ENCODE measurements around the gene STXBP6. TPM values are rescaled to one million over a fixed set of nuclear protein-coding genes. Genes with fewer than 3 reads are reported as not detected.

The STXBP6 gene
- polyA plus RNA-seq, 1 donor from 2014 or later = not detected

DNA sequence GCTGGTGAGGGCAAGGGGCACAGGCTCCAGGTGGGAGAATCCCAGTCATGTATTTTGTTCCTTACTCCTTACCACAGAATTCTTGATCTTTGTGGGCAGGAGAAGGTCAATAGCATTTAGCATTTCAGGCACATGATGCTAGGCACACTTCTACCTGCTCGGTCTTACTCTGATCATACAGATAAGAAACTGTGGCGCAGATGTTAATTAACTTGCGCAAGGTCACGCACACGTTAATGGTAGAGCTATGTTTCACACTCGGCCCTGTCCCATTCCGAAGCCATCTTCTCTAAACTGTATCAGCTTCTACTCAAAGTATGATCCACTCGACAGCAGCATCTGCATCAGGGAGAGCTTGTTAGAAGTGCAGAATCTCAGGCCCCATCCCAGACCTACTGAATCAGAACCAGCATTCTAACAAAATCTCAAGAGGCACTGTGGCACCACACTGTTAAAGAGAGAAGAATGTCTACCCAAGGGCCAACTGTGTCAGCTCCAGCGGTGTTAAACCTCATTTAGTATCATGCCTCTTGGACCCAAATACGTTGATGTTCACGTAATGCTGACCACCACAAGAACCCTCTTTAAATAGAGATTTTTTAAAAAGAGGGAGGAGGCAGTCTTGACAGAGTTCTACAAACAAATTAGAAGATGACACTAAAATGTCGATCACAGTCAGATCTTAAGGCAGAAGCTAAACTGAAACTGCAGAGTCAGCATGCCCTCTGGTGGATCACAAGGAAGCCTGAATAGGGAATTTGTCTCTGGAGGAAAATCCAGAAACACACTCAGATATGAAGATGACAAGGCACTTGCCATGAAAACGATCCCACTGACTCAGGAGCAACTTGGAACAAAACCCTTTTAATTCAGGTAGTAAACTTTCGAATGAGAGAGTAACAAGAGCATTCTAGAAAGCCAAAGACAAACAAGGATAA, 7.3 kb downstream of the STXBP6 start:
- no peak overlapping the region for H3K27ac Mint-ChIP-seq

DNA sequence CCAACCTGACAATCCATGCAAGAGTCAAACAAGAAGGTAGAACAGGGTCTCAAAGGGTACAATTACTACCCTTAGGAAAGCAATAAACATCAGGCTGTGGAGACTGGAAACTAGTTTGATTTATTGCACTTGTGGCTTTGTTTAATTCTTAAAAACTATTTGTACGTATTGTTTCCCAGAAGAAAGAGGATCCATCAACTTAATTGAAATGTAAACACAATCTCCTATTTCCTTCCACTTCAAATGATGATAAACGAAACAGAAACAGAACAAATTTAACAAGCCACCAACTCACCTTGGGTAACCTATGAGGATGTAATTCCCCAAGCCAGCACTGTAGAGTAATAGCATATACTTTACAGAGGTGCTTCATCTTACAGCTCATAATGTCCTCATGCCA, 8.0 kb downstream of the STXBP6 start:
- peaks cover 3 to 5% (median 3%) of the 10 kb centered on the region in 3 donors for H3K9me3 Mint-ChIP-seq
- H3K27ac Mint-ChIP-seq = no peak overlapping the region

More for the DNA sequence above, 7.3 kb downstream of the STXBP6 start:
- Mint-ChIP-seq H3K27me3 (peaks cover 5% of the 10 kb centered on the region), H3K36me3 (no peaks in the 10 kb centered on the region), H3K4me1 (no peaks in the 10 kb centered on the region), H3K9me3 (peaks cover 3 to 5% (median 3%) of the 10 kb centered on the region in 3 donors), H3K4me3 (no peak overlapping the region)

DNA sequence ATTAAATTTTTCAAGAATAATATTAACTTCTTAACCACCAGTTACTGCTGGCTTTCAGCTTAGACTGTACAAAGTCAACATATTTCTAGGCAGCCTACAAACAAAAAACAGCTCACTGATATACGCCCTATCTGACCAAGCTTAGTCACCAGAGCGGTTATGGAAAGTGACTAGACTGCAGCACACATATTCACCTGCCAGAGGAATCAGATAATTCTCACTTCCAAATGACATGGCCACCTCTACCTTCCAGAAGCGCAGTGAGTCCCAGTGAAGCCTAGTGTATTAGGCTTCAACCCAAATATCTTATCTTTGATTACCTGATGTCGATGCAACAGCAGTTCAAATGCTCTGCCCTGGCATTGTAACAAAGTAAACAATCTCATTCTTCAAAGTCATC, 8.5 kb downstream of the STXBP6 start:
- Mint-ChIP-seq H3K27ac (no peak overlapping the region), H3K9me3 (peaks cover 3 to 5% (median 3%) of the 10 kb centered on the region in 3 donors), H3K4me3 (no peak overlapping the region), H3K36me3 (no peaks in the 10 kb centered on the region), H3K4me1 (no peaks in the 10 kb centered on the region), H3K27me3 (peaks cover 3% of the 10 kb centered on the region)

More for the DNA sequence above, 8.0 kb downstream of the STXBP6 start:
- Mint-ChIP-seq H3K4me1 (no peaks in the 10 kb centered on the region), H3K27me3 (peaks cover 4% of the 10 kb centered on the region), H3K36me3 (no peaks in the 10 kb centered on the region), H3K4me3 (no peak overlapping the region)

DNA sequence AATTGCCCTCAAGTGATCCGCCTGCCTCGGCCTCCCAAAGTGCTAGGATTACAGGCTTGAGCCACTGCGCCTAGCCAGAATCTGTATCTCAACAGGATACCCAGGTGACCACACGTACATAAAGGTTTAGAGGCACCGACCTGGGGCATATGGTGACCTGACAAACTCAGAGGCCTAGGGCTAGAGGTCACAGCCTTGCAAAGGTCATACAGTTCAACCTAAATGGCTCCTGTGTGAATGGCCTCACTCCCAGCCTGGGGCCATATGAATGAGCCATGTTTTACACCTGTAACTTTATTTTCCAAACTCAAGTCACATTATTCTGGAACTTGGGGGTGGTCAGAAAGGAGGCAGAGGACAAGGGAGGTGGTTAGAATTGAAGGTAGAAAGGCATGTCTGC, 10.0 kb downstream of the STXBP6 start:
- peaks cover 2% of the 10 kb centered on the region for H3K27me3 Mint-ChIP-seq
- H3K4me3 Mint-ChIP-seq = no peak overlapping the region
- peaks cover 3 to 5% (median 3%) of the 10 kb centered on the region in 3 donors for H3K9me3 Mint-ChIP-seq
- H3K36me3 Mint-ChIP-seq = no peaks in the 10 kb centered on the region
- no peak overlapping the region for H3K27ac Mint-ChIP-seq
- H3K4me1 Mint-ChIP-seq = no peaks in the 10 kb centered on the region

DNA sequence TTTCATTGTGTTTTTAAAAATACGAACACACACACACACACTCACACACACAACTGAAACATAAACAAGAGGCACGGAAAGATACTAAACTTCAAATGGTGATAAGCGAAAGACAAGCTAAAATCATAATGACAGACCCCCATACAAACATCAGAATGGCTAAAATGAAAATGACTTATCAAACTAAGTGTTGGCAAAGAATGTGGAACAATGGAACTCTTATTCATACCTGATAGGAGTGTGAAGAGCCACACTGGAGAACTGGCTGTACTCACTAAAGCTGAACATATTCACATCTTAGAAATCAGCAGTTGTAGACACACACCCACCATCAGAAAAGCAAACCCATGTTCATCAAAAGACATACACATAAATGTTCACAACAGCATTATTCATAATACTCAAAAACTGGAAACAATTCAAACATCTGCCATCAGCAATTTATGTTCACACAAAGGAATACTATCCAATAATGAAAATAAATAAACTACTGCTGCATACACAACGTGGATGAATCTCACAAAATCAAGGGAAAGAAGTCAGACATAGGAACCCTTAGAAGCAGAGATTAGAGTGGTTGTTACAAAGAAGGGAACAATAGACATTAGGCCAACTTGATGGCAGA, 11.8 kb downstream of the STXBP6 start:
- no peaks in the 10 kb centered on the region for H3K4me1 Mint-ChIP-seq
- H3K36me3 Mint-ChIP-seq = no peaks in the 10 kb centered on the region
- H3K27me3 Mint-ChIP-seq = no peaks in the 10 kb centered on the region
- no peak overlapping the region for H3K27ac Mint-ChIP-seq
- no peak overlapping the region for H3K4me3 Mint-ChIP-seq
- H3K9me3 Mint-ChIP-seq = peaks cover 3 to 5% (median 3%) of the 10 kb centered on the region in 3 donors

DNA sequence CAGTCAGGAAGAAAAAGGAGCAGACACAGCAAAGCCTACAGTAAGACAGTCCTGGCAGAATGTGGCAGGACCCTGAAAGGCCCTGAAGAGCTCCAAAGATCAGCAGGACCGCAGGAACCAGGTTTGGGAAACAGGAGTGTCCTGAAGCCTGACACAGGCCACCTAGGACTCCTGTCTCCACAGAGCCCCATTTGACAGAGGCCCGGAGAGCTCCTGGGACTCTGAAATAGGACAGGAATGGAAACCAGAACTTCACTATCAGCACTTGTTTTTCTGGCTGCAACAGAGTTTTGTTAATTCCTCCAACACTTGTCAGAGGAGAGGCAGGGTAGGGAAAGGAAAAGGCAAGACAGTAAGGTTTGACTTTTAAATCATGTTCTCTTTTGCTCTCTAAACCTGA, 12.9 kb downstream of the STXBP6 start:
- H3K36me3 Mint-ChIP-seq = no peaks in the 10 kb centered on the region
- peaks cover 3 to 5% (median 3%) of the 10 kb centered on the region in 3 donors for H3K9me3 Mint-ChIP-seq
- no peak overlapping the region for H3K27ac Mint-ChIP-seq
- no peak overlapping the region for H3K4me3 Mint-ChIP-seq
- H3K27me3 Mint-ChIP-seq = no peaks in the 10 kb centered on the region
- H3K4me1 Mint-ChIP-seq = no peaks in the 10 kb centered on the region

DNA sequence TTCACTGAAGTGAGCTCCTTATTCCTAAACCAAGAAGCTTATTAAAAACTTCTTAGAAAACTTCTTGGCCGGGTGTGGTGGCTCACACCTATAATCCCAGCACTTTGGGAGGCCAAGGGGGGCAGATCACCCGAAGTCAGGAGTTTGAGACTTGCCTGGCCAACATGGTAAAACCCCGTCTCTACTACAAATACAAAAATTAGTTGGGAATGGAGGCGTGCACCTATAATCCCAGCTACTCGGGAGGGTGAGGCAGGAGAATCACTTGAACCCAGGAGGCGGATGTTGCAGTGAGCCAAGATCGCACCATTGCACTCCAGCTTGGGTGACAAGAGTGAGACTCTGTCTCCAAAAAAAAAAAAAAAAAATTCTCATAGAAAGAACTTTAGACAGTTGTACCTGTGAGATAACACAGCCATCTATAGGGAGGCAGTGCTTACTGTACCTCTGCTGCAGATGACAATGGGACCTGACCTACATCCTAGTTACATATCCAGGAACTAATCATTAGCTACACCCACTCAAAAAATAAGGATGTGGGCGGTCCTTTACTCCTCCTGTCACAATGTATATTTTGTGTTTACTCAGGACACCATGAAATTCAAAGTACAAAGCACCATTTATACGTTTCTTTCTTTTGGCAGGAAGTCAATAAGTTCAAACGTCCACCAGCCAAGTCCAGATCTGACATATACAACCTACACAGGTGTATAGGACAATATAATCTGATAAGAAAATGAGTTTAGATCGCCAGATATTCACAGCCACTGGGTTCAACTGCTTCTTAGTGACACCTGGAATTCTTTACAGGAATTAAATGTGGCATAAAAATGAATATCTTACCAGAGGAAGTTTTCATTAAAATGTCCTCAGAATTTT, 14.9 kb downstream of the STXBP6 start:
- H3K4me1 Mint-ChIP-seq = no peaks in the 10 kb centered on the region
- H3K4me3 Mint-ChIP-seq = no peak overlapping the region
- H3K9me3 Mint-ChIP-seq = peaks cover 3 to 5% (median 3%) of the 10 kb centered on the region in 3 donors
- H3K27me3 Mint-ChIP-seq = no peaks in the 10 kb centered on the region
- peaks cover 2% of the 10 kb centered on the region for H3K36me3 Mint-ChIP-seq
- H3K27ac Mint-ChIP-seq = no peak overlapping the region

DNA sequence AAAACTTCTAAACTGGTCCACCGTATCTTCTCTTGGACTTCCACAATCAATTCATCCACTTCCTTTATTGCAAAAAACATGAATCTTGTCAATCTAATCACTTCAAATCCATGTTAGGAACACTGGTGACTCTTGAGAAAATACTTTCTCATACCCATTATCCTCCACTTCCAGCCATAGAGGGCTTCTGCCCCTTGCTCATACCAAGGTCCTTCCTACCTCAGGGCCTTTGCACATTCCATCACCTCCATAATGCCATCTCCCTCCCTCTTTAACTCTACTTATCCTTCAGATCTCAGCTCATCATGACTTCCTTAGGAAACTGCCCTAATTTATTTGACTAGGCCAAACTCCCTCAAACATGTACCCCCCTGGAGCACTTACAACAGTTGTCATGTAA, 16.6 kb downstream of the STXBP6 start:
- no peak overlapping the region for H3K27ac Mint-ChIP-seq
- no peaks in the 10 kb centered on the region for H3K4me1 Mint-ChIP-seq
- H3K27me3 Mint-ChIP-seq = no peaks in the 10 kb centered on the region
- H3K36me3 Mint-ChIP-seq = peaks cover 2% of the 10 kb centered on the region
- peaks cover 3 to 5% (median 3%) of the 10 kb centered on the region in 3 donors for H3K9me3 Mint-ChIP-seq
- H3K4me3 Mint-ChIP-seq = no peak overlapping the region

DNA sequence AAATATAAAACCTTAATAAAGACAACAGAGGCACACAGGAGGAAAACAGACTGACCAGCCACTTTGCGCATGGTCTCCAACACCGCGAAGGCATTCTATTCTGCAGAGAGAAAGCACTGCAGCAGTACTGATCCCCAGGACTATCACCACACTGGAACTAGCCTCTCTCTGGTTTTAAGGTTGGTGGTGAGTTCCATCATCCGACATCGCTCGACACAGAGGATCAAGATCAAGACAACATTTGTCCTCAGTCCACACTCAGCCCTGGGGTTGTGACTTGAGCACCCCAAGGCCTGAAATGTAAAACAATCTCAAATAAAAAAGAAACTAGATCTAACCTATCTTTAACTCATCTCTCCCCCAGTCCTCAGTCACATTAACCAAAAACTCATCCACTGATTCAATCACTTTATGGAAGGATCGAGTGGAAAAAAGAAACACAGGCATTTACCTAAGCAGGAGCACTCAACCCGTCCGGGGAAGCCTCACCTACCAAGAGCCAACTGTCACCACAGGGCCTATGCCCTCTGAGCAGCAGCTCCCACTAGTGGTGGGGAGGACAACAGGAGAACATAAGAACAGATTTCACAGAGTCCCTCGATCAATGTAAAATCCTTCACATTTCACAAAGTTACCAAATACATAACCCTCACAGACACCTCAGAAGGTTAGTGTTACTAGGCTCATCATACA, 17.7 kb downstream of the STXBP6 start:
- Mint-ChIP-seq H3K9me3 (no peaks in the 10 kb centered on the region), H3K27me3 (no peaks in the 10 kb centered on the region), H3K27ac (no peak overlapping the region), H3K4me1 (peaks cover 0 to 1% (median 0%) of the 10 kb centered on the region in 3 donors), H3K4me3 (no peak overlapping the region), H3K36me3 (peaks cover 2% of the 10 kb centered on the region)

DNA sequence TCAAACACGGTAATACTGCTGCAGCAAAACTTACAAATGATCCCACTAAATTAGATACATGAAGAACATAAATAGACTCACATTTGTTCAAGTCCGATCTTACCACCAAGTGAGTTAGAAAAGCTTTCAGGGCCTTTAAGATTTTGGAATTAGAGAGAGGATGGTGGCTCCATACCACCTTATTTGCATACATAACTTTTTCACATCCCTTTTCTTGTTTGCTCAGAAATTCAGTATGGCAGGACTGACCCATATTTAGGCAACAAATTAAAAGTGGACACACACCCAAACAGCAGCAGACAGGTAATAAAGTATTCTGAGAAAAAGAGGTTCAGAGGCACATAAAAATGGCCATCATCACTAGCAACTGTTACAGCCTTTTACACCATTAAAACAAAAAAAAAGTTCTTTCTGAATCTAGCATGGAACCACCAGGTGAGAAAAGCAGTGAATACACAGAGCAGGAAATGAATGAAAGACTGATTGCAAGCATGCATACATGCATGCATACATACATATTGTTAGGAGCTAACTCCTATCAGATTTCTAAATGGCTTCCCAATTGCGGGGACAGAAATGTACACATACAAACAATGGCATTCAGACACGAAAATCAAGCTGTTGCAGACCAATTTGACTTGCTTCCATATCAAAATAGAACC, 23.3 kb downstream of the STXBP6 start:
- peaks cover 0 to 8% (median 8%) of the 10 kb centered on the region in 3 donors for H3K4me1 Mint-ChIP-seq
- H3K27me3 Mint-ChIP-seq = no peaks in the 10 kb centered on the region
- H3K36me3 Mint-ChIP-seq = peaks cover 3% of the 10 kb centered on the region
- no peak overlapping the region for H3K27ac Mint-ChIP-seq
- H3K9me3 Mint-ChIP-seq = peaks cover 0 to 2% (median 0%) of the 10 kb centered on the region in 3 donors
- peak overlapping the region in 1 of 4 donors; percentile 38 for H3K4me3 Mint-ChIP-seq

DNA sequence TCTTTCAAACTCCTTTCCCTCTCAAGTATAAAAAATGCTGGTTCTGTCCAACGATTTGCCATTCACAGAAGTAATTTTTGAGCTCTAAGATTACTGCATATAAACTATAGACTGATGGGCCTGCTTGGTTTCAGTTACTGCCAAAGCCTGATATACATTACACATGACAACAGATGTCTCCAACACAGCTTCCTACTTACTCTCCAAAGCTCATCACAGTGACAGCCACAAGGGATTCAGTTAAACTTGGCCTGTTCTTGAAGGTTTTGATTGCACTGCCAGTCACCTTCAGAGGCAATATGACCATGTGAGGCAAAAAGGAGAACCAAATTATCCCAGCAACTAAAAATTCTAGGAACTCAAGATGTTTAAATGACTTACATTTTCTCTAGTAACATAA, 30.1 kb downstream of the STXBP6 start:
- Mint-ChIP-seq H3K4me1 (no peaks in the 10 kb centered on the region), H3K4me3 (no peak overlapping the region), H3K36me3 (no peaks in the 10 kb centered on the region), H3K27ac (no peak overlapping the region), H3K27me3 (peaks cover 1% of the 10 kb centered on the region), H3K9me3 (peaks cover 0 to 2% (median 0%) of the 10 kb centered on the region in 3 donors)

DNA sequence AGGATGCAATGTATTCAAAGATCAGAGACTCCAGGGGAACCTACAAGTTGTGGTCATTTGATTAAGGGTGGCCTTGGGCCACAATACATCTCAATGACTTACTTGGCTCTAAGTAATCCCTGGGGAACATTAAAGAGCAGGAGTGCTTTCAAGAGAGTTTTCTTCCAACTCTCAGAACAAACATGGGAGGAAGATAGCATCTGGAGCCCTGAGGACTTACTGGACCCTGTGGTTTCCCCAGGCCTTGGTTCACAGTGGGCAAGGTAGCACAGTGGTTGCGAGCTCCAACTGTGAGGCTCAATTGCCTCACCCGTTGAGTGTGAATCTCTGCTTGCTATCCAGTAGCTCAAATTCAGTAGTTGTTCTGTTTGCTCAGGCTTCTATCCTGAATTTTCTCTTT, 32.4 kb downstream of the STXBP6 start:
- Mint-ChIP-seq H3K4me3 (no peak overlapping the region), H3K9me3 (peaks cover 0 to under 1% (median 0%) of the 10 kb centered on the region in 3 donors), H3K36me3 (no peaks in the 10 kb centered on the region), H3K4me1 (no peaks in the 10 kb centered on the region), H3K27ac (peak overlapping the region in 1 of 3 donors; percentile 1), H3K27me3 (peaks cover 1% of the 10 kb centered on the region)

DNA sequence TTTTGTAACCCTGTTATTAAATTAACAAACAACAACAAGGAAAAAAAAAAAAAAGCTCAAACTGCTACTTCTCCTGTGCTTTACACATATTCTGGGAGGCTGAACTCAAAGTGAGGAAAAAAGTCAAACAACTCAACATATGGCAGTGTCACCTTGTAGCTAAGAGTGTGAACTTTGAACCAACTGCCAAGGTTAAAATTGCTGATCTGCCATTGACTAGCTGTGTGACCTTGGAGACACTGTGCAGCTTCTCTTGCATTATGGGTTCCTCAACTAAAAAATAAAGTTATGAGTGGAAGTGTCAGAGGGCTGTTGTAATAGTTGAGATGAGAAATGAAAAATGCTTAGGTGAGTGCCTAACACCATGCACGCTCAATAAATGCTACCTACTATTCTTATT, 34.2 kb downstream of the STXBP6 start:
- Mint-ChIP-seq H3K36me3 (no peaks in the 10 kb centered on the region), H3K4me3 (no peak overlapping the region), H3K9me3 (no peaks in the 10 kb centered on the region), H3K27me3 (peaks cover 1% of the 10 kb centered on the region), H3K27ac (no peak overlapping the region), H3K4me1 (no peaks in the 10 kb centered on the region)

DNA sequence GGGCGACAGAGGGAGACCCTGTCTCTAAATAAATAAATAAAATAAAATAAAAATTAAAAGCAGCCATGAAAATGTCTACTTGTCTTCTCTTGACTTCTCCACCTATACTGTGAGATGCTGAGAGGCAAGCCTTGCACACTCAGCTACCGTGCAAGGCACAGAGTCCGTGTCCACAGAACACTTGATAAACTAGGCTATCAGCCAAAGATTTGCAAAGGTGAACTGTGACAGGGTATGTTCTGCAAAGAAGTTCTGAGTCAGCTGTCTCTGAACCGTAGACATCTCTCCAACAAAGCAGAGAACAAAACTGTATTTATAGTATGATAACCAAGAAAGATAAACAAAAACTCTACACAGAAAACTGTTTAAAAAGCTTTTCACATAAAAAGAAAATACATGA, 35.5 kb downstream of the STXBP6 start:
- Mint-ChIP-seq H3K36me3 (no peaks in the 10 kb centered on the region), H3K4me3 (no peak overlapping the region), H3K4me1 (no peaks in the 10 kb centered on the region), H3K27me3 (peaks cover 1% of the 10 kb centered on the region), H3K27ac (no peak overlapping the region), H3K9me3 (no peaks in the 10 kb centered on the region)
